Liver (tissue), 3 donors: ENCODE results near the gene PFDN2.

ENCODE experiments used
- GABPA ChIP-seq, 2 donors: IDR thresholded peaks in 1 of 2; conservative IDR thresholded peaks in 1 of 2; 2 replicates each; pipeline ENCODE4 v1.6.1; 2016; ENCODE audit warnings: antibody characterized with exemption in 2 of 2, mild to moderate bottlenecking in 1 of 2, moderate library complexity in 1 of 2
- HNF4G ChIP-seq: IDR thresholded peaks from 2 replicates; pipeline ENCODE4 v1.6.1; 2016; ENCODE audit warnings: antibody characterized with exemption
- JUND ChIP-seq, 2 donors: IDR thresholded peaks; 2 replicates each; pipeline ENCODE4 v1.6.1; 2016; ENCODE audit warnings: antibody characterized with exemption in 2 of 2
- RAD21 ChIP-seq, 2 donors: IDR thresholded peaks; 2 replicates each; pipeline ENCODE4 v1.6.1; 2016; ENCODE audit warnings: antibody characterized with exemption in 2 of 2, mild to moderate bottlenecking in 2 of 2
- RXRA ChIP-seq, 2 donors: IDR thresholded peaks; 2 replicates each; pipeline ENCODE4 v1.6.1; 2017 to 2018; ENCODE audit warnings: antibody characterized with exemption in 2 of 2, mild to moderate bottlenecking in 1 of 2
- SP1 ChIP-seq: IDR thresholded peaks from 2 replicates; pipeline ENCODE4 v1.6.1; 2018; ENCODE audit warnings: antibody characterized with exemption, mild to moderate bottlenecking
- TAF1 ChIP-seq: conservative IDR thresholded peaks from 2 replicates; pipeline ENCODE4 v1.6.1; 2016; ENCODE audit warnings: antibody characterized with exemption, mild to moderate bottlenecking
- YY1 ChIP-seq: IDR thresholded peaks from 2 replicates; pipeline ENCODE4 v1.6.1; 2016; ENCODE audit warnings: antibody characterized with exemption, mild to moderate bottlenecking
- TF ChIP-seq, protein P1 (sequence below): fragments of 150-350 bp; IDR thresholded peaks from 2 replicates; pipeline ENCODE4 v1.5.1; 2017; ENCODE audit warnings: improper control_type of control experiment, low read depth, low read length; ENCODE audit not compliant: missing input control
- TF ChIP-seq, protein P2 (sequence below): IDR thresholded peaks from 2 replicates; pipeline ENCODE4 v1.6.1; 2016; ENCODE audit warnings: antibody characterized with exemption
- TF ChIP-seq, protein P3 (sequence below): IDR thresholded peaks from 2 replicates; pipeline ENCODE4 v1.6.1; 2016; ENCODE audit warnings: antibody characterized with exemption
- TF ChIP-seq, protein P4 (sequence below): IDR thresholded peaks from 2 replicates; pipeline ENCODE4 v1.6.1; 2016; ENCODE audit warnings: antibody characterized with exemption, mild to moderate bottlenecking
- TF ChIP-seq, protein P5 (sequence below): IDR thresholded peaks from 2 replicates; pipeline ENCODE4 v1.6.1; 2016; ENCODE audit warnings: antibody characterized with exemption
- donor health status: healthy.
- donor health status: healthy.

DNA sequence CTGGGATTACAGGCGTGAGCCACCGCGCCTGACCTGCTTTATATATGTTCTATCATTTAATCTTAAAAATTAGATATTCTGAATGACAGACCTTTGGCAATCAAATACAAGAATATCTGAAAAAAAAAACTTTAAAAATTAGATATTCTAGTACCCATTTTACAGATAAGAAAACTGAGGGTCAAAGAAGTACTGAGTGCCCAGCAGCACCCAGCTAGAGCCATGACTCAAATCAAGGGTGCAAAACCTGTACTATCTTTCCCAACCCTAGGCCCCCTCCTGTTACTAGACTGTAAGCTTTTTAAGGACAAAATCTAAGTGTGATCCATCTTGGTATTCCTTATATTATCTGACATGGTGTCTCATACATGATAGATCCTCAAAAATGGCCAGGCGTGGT, 56.4 kb downstream of the PFDN2 start:
- TF ChIP-seq, protein P1, sequence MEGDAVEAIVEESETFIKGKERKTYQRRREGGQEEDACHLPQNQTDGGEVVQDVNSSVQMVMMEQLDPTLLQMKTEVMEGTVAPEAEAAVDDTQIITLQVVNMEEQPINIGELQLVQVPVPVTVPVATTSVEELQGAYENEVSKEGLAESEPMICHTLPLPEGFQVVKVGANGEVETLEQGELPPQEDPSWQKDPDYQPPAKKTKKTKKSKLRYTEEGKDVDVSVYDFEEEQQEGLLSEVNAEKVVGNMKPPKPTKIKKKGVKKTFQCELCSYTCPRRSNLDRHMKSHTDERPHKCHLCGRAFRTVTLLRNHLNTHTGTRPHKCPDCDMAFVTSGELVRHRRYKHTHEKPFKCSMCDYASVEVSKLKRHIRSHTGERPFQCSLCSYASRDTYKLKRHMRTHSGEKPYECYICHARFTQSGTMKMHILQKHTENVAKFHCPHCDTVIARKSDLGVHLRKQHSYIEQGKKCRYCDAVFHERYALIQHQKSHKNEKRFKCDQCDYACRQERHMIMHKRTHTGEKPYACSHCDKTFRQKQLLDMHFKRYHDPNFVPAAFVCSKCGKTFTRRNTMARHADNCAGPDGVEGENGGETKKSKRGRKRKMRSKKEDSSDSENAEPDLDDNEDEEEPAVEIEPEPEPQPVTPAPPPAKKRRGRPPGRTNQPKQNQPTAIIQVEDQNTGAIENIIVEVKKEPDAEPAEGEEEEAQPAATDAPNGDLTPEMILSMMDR: no peak
- no peak for TF ChIP-seq RAD21 (IDR thresholded peaks at IDR 0.05)
- TF ChIP-seq, protein P2, sequence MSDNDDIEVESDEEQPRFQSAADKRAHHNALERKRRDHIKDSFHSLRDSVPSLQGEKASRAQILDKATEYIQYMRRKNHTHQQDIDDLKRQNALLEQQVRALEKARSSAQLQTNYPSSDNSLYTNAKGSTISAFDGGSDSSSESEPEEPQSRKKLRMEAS: no peak
- TF ChIP-seq SP1: no peak
- TF ChIP-seq JUND (IDR thresholded peaks at IDR 0.05): no peak
- TF ChIP-seq, protein P3, sequence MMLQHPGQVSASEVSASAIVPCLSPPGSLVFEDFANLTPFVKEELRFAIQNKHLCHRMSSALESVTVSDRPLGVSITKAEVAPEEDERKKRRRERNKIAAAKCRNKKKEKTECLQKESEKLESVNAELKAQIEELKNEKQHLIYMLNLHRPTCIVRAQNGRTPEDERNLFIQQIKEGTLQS: no peak
- TF ChIP-seq GABPA (IDR thresholded peaks at IDR 0.05 in 1 of 2, conservative IDR thresholded peaks at IDR 0.05 in 1 of 2): no peak
- TF ChIP-seq TAF1: no peak
- TF ChIP-seq HNF4G: no peak
- TF ChIP-seq, protein P4, sequence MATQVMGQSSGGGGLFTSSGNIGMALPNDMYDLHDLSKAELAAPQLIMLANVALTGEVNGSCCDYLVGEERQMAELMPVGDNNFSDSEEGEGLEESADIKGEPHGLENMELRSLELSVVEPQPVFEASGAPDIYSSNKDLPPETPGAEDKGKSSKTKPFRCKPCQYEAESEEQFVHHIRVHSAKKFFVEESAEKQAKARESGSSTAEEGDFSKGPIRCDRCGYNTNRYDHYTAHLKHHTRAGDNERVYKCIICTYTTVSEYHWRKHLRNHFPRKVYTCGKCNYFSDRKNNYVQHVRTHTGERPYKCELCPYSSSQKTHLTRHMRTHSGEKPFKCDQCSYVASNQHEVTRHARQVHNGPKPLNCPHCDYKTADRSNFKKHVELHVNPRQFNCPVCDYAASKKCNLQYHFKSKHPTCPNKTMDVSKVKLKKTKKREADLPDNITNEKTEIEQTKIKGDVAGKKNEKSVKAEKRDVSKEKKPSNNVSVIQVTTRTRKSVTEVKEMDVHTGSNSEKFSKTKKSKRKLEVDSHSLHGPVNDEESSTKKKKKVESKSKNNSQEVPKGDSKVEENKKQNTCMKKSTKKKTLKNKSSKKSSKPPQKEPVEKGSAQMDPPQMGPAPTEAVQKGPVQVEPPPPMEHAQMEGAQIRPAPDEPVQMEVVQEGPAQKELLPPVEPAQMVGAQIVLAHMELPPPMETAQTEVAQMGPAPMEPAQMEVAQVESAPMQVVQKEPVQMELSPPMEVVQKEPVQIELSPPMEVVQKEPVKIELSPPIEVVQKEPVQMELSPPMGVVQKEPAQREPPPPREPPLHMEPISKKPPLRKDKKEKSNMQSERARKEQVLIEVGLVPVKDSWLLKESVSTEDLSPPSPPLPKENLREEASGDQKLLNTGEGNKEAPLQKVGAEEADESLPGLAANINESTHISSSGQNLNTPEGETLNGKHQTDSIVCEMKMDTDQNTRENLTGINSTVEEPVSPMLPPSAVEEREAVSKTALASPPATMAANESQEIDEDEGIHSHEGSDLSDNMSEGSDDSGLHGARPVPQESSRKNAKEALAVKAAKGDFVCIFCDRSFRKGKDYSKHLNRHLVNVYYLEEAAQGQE: no peak
- TF ChIP-seq, protein P5, sequence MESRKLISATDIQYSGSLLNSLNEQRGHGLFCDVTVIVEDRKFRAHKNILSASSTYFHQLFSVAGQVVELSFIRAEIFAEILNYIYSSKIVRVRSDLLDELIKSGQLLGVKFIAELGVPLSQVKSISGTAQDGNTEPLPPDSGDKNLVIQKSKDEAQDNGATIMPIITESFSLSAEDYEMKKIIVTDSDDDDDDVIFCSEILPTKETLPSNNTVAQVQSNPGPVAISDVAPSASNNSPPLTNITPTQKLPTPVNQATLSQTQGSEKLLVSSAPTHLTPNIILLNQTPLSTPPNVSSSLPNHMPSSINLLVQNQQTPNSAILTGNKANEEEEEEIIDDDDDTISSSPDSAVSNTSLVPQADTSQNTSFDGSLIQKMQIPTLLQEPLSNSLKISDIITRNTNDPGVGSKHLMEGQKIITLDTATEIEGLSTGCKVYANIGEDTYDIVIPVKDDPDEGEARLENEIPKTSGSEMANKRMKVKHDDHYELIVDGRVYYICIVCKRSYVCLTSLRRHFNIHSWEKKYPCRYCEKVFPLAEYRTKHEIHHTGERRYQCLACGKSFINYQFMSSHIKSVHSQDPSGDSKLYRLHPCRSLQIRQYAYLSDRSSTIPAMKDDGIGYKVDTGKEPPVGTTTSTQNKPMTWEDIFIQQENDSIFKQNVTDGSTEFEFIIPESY: no peak
- TF ChIP-seq YY1: no peak
- TF ChIP-seq RXRA (IDR thresholded peaks at IDR 0.05): no peak
